Sciatic nerve (tissue), 2 donors: ENCODE data around the gene CADM2. TPM values are rescaled to one million over a fixed set of nuclear protein-coding genes. Genes with fewer than 3 reads are reported as not detected.

Experiments used
- ATAC-seq: fragments of 200-7000 bp; cut with Tn5 transposase; one replicate; pipeline ENCODE4 v1.9.1; 2020; ENCODE audit warnings: mild to moderate bottlenecking, moderate library complexity
- DNase-seq: peaks from one replicate; pipeline ENCODE4 v3.0.0-alpha.2; 2020; ENCODE audit warnings: low spot score
- intact Hi-C: fragments of 100-400 bp; cut with DNase I; formaldehyde crosslinking; loops from one replicate; pipeline ENCODE4 v1.14.2; 2022
- total RNA-seq: library from RNA; stranded (reverse); fragmentation: NEBNext Ultra II Directional; extraction: Animal tissue kit (Norgen Biotek cat#: 25700); gene quantifications from one replicate; pipeline ENCODE4 v1.2.1, GENCODE V29; 2021
- donor health status: DM: no; HTN: no; CAD: no.
- donor health status: DM: no; HTN: no; CAD: no.

Gene CADM2
- total RNA-seq, 1 donor from 2014 or later = 60.8 TPM

DNA sequence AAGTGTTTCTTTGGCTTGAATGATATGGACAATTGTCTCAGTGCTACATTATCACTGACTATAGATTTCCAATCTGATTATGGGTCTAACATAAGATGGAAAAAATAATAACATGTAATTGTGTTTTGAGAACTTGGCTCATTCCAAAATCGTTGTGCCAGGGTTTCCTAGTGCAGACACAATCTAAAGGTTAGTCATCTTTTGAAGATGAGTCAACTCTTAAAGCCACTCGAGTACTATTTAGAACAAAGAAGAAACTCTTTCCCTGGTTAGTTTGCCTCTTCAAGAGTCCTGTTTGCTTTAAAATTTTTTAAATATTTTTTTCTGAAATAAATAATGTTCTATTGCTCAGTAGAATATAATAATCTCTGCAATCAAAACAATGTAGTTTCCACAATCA, 301.0 kb downstream of the CADM2 start:
- intact Hi-C loops = no loop called here
- ATAC-seq = no peak

DNA sequence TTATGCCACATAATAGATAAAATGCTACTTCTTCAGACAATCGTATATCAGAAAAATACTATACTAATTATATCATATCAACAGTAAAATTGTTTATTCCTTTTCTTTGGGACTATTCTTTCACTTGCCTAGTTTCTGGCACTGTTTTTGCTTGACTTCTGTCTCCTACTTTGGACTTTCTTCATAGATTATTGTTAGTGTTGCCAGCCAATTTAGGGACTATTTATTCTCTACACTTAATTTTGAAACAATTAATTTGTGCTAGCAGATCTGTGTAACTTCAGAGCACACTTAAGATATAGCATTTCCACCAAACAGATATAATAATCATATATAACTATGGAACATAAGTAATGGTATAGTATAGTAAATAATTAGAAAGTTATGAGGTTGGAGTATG, 305.6 kb downstream of the CADM2 start:
- intact Hi-C loops = no loop called here
- no peak for ATAC-seq

More for the DNA sequence above, 301.0 kb downstream of the CADM2 start:
- no peak for DNase-seq

DNA sequence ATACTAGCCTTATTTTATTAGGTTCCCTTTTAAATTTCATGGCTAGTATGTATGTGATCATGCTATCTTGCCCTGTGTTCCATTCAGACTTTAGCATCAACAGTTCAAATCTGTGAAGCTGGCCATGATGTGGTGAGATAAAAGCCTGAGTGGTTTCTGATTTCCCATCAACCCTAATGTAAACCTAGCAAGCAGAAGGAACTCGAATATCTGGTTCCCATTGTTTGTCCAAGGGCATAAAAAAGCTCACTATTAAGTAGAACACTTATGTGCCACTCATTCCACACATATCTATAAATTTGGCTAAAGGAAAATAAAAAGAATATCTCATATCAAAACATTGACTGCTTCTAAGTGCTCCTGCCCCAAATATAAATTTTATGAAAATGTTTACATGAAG, 311.7 kb downstream of the CADM2 start:
- ATAC-seq (no peak), DNase-seq (no peak)
- intact Hi-C loops = no loop called here

More for the DNA sequence above, 305.6 kb downstream of the CADM2 start:
- DNase-seq = no peak

DNA sequence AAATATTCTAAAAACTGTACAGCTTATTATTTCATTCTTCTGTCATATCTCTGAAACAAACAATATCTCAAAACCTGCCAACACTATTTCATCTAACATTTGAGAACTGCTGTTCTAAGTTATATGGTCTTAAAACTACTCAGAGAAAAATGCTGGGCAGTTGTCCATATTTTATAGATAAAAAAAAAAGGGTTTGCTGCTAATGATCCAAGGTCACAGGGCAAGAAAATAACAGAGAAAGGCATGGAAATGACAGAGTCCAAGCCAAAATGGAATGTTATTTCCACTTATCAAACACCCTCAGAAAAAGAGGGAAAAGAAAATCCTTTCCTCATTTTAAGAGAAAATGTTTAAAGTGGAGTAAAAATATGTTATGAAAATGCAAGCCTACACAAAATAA, 313.1 kb downstream of the CADM2 start:
- intact Hi-C loops = no loop called here
- ATAC-seq (no peak), DNase-seq (no peak)

DNA sequence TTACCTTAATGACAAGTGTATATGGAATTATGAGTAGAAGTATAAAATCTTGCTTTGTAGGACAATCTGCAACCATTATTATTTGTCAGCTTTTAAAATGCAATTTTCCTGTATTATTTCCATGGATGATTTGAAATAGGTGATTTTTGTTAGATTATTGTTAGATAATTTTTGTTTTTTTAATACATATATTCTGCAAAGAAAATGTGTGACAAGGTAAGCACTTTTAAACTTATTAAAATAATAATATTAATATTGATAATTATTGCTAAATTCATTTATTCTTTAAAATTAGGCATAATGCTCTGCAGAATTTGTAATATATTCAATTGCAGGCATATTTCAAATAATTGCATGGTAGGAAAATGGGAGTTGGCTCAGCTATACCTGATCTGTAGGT, 329.5 kb downstream of the CADM2 start:
- intact Hi-C loops = no loop called here

DNA sequence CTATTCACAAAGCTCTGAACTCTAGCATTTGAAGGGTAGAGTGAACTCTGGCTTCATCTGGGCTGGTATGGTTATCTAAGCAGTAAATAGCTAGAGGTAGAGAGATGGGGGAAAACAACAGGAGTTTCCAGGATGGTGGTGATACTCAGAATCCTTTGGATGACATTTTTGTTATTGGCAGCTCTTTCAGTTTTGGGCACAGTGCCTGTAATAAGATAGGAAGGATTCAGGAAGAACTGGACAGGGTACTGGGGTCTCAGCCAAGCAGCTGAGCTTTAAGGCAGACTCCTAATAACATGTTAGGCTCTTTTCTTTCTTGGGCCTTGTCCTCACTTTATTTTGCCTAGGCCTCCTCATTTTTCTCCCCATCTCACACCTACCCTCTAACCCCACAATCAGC, 338.5 kb downstream of the CADM2 start:
- ATAC-seq (no peak), DNase-seq (no peak)
- intact Hi-C loops = no loop called here

More for the DNA sequence above, 329.5 kb downstream of the CADM2 start:
- no peak for DNase-seq
- ATAC-seq = no peak

DNA sequence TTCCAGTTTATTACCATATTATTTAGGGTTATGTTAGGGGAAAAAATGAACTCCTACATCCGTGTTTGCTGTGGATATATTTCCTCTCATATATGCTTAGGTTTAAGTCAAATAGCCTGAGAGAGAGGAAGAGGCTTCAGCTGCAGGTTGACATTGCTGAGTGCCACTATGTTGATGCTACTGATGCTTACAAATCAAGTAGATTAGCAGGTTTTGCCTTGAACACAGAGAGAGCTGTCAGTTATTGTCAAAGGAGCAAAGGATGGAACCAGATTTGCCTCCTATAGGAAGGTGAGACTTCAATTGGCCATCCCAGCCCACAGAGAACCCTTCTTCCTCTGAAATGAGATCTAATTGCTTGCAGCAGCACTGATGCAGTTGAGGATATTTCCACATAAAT, 339.2 kb downstream of the CADM2 start:
- intact Hi-C loops = no loop called here
- DNase-seq (no peak), ATAC-seq (no peak)

DNA sequence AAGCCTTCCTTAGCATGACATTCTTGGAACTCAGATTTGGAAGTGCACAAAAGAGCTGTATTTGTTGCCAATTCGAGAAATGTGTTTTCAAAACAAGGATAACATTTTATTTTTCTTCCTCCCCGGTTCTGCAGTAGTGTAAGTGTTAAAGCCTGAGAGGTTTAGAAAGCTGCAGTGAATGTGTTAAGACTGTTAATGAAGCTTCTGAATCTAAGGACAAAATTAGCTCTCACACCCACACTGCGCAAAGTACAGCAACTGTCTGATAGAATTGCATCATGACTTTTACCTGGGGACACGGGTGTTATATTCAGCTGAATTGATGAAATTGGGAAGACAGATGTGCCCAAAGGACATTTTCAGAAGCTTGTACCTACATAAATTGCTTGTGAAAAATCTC, 344.4 kb downstream of the CADM2 start:
- no peak for DNase-seq
- intact Hi-C loops = loop anchor here (5.0 kb wide), 1 partner anchor 784 kb away; no protein-coding TSS in a partner anchor
- no peak for ATAC-seq

DNA sequence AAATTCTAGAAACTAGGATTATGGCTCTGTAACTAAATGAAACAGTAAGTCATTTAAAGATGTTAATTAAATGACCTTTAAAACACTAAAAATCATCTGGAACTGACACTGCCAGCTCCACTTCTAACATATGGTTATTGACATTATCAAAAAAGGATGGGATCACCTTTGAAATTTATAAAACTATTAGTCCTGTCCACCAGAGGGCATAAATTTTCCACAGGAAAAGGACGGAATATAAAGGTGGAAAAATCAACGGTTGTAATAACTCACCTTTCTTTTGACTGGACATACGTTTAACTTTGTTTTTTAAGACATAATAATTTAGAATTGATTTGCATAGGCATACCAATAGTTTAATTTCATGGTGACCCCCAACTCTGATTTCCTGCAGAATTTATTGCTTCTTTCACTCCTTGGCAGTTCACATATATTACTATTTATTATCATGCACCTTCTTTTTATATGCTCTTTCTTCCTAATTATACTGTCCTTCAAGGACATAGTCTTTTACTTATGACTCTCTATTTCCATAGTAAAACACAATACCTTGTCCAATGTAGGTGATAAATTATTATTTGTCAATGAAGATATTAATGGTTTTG, 345.7 kb downstream of the CADM2 start:
- intact Hi-C loops = loop anchor here (5.0 kb wide), 1 partner anchor 783 kb away; no protein-coding TSS in a partner anchor
- no peak for ATAC-seq
- DNase-seq = no peak

DNA sequence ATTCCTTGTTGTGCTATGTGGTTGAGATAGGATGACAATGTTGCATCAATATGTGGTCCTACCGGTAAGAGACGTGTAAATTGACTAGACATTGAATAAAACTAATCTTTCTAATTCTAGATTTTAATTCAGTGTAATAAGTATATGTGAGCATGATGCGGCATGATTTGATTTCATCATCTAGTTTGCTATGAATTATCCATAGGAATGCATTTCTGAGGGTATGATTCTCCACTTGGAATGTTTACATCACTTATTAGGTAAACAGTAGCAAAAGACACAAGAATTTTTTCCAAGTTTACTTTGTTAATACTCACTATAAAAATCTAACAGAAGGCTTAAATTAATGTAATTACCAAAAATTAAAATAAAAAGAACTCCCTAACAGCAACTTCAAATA, 353.5 kb downstream of the CADM2 start:
- ATAC-seq (no peak), DNase-seq (no peak)
- intact Hi-C loops = no loop called here

DNA sequence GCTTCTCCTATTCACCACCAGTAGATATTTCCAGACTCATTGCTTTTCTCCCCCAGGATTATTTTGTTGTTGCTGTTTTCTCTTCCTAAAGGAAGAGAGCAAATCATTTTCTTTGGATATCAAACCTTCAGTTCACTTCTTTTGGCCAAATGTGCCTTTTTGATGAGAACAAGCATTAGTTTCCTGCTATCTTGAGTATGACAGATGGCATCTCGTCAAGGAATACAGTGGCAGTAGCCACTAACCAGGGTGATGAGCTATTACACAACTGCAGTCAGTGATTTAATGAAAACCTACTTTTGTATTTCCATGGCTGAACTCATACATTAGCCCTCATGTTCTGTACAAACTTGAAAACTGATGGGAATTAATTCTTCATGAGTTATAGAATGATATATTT, 354.6 kb downstream of the CADM2 start:
- intact Hi-C loops = no loop called here
- ATAC-seq (no peak), DNase-seq (no peak)

DNA sequence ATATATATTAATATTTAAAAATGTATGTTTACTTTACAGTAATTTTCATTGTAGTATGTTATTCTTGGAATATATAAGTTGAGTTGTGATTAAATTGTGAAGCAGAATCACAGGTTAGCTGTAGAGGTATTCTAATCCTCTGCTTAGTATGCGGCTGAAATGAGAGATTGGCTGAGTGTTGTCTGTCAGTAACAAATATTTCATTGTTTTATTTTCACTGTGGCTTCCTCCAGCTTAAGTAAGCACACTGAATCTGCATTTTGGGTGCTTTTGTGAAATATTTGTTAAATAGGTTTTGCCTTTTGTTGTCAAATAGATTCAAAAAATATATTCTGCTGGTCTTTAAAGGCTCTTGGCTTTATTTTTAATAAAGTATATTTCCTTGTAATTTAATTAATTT, 357.5 kb downstream of the CADM2 start:
- intact Hi-C loops = no loop called here
- DNase-seq (no peak), ATAC-seq (no peak)

DNA sequence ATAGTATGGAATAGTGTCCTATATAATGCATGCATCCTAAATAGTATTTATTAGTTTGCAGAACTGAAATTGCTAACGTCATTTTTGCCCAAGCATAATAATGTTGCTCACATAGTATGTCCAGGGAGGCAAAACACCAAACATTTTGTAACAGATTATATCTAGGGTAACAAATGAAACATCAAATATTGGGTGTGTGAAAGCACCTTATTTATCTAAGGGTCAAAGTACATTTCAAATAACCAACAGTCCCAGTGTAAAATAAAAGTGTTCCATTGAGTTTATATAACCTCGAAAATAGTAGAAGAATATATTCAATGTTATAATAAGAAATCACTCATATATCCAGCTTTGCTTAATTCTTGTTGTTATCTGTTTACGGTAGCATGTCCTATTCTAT, 363.1 kb downstream of the CADM2 start:
- intact Hi-C loops = no loop called here
- ATAC-seq (no peak), DNase-seq (no peak)

DNA sequence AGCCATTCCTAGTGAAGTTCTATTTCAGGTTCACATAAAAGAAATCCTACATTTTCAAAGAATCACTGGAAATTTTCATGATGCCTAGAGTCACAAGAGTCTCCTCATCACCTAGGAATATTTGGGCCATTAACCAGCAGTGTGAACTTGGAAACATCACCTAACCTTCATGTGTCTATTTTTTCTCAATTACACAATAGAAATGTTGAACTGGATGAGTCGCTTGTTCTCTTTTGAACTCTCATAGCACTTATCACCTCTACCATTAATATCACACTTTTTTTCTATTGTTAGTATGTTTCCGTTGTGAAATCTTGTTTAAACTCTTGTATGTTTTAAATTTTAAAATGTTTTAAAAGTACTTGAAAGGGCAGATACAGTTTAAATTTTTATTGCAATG, 371.3 kb downstream of the CADM2 start:
- DNase-seq (no peak), ATAC-seq (no peak)

DNA sequence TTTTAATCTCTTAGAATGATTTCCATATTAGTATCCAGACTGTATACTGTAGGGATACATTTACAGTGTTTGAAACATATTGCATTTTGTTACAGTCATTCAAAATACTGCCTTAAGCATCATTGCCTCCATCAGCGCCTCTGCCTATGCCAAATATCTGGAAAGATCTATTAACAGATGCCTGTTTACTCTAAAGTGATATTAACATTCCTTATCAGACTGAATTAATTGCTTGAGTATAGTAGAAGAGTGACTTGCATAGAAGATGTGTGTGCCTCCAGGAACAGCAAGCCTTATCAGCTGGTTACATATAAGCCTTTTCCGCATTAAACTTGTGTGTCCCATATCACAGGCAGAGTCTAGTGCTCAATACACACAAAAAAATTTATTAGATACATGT, 379.1 kb downstream of the CADM2 start:
- intact Hi-C loops = no loop called here
- ATAC-seq (no peak), DNase-seq (no peak)

More for the DNA sequence above, 371.3 kb downstream of the CADM2 start:
- intact Hi-C loops = no loop called here

DNA sequence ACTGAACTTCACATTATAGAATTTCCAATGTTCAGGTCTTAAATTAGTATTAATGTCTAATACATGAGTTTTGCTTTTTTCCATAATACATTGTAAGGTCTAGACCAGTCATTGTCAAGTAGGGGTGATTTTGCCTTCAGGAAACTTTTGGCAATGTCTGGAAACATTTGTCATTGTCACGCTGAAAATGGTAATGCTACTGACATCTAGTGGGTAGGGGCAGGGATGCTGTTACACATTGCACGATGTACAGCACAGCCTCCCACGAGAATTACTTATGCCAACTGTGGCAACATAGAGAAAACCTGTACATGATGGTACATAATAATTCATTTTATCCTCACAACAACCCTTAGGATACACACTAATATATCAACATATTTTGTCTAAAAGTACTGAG, 384.1 kb downstream of the CADM2 start:
- intact Hi-C loops = no loop called here
- no peak for DNase-seq
- no peak for ATAC-seq

DNA sequence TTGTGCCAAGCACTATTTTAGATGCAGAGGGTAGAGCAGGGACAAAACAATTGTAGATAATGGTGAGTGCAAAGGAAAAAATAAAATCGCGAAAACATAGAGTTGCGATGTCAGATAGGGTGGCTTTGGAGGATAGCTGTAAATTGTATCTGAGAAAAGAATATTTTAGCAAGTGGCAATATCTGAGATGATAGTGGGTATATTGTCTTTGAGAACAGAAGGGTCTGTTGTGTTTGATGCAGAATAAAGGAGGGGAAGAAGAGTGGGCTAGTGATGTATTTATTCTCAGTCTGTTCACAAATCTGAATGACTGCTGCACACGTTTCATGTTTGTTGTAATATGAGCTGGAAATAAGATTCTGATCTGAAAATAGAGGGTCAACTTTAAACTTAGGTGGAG, 396.8 kb downstream of the CADM2 start:
- no peak for DNase-seq
- ATAC-seq = no peak
- intact Hi-C loops = no loop called here

DNA sequence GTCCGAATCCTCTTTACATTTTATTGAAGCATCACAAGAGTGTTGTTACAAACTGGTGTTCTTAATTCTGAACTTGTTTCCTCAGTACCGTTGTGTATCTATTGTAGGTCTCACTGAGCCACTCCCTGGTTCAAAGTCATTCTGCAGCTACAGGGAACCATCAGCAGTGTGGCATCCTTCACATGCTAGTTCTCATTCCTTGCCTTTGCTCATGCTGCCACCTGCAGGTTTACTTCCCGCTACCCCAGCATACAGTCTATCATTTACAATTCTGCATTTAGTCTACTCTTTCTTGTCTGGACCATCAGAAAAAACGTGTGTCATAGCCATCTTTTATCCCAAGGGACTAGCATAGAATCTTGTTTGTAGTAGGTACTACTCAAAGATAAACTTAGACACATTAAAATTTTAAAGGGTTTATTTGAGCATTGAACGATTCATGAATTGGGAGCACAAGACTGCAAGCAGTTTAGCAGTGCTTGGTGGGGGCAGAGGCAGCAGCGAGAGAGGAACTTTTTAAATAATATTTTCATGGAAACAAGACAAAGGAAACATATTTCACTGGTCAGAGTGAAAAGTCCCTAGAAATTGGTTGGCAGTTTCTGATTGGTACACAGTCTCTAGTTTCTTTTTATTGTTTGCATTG, 402.1 kb downstream of the CADM2 start:
- intact Hi-C loops = no loop called here
- DNase-seq (peak; percentile 66), ATAC-seq (peak; percentile 38)

DNA sequence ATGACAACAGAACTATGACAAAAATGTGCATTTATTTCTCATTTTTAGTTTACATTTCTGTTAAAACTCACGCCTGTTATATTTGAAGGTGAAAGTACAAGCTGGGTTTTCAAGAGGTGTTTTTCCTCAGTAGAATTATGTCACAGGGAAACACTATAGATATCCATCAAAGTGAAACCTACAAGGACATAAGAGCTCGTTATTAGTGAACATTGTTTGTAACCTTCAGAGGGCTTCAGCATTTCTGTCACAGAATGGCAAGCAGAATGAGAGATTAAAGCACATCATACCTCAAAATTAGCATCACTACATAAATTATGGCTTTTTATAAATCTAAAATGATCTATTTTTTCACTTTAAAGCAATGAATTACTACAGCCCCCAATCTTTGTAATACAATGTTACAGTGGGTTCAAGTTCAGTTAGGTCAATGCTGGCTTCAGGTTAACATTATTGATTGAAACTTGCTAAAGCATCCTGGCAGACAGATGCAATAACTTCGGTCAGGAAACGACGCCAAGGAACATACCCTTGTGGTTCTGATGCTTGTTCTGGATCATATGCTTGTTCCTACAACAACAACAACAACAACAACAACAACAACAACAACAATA, 405.6 kb downstream of the CADM2 start:
- intact Hi-C loops = no loop called here
- no peak for ATAC-seq

DNA sequence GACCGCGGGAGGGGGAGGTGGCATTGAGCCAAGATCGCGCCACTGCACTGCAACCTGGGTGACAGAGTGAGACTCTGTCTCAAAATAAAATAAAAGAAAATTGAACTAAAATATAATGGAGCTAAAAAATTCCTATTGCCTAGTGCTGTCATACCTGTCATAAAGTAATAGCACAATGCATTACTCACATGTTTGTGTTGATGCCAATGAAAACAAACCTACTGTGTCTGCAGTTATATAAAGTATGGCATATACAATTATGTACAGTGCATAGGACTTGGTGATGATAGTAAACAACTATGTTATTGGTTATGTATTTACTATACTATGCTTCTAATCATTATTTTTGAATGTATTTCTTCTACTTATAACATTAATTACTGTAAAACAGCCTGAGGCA, 411.6 kb downstream of the CADM2 start:
- intact Hi-C loops = no loop called here
- DNase-seq (no peak), ATAC-seq (no peak)

More for the DNA sequence above, 405.6 kb downstream of the CADM2 start:
- DNase-seq = no peak
